Measurements from ENCODE around the gene DDC. TPM values are rescaled to one million over a fixed set of nuclear protein-coding genes. Genes with fewer than 3 reads are reported as not detected.

Gene DDC
- total RNA-seq, 1 experiment from 2014 or later: not detected

DNA sequence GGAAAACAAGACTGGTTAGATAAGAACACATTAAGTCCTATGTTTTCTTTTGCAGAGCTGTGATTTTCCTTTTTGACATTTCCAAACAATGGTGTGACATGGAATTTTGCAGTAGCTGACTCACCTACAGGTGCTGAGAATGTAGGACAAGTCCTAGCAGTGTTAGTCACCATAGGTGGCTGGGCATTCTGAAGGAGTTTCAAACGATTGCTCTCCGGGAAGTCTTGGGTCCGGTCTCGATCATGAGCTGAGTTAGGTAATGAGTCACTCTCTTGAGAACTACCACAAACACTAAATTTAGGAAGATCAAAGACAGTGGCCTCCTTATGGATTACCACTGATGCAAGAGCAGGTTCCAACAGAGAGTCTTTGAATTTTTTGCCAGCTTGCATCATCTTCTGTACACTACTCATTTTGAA is 118.7 kb downstream of the DDC start:
- Histone ChIP-seq H3K36me3 (ENCODE audit: control insufficient read depth in 1 of 2, insufficient read depth in 2 of 2, low read length in 2 of 2) (peaks cover 0 to 20% of the 10 kb centered on the region in 2 experiments; a peak in 2 of 4 replicates), H3K4me2 (ENCODE audit: low read length) (peak overlapping the region; percentile 51), H4K20me1 (ENCODE audit: insufficient read depth) (peaks cover 17% of the 10 kb centered on the region; the same call in 1 of the 2 replicates), H3K27ac (ENCODE audit: low read depth, low read length) (no peak overlapping the region), H3K79me2 (ENCODE audit: insufficient read depth, low read length) (no peaks in the 10 kb centered on the region; the same call in 1 of the 2 replicates), H3K9me2 (ENCODE audit: insufficient read depth) (no peaks in the 10 kb centered on the region), H2AFZ (ENCODE audit: low read depth, low read length, poor library complexity, severe bottlenecking) (no peak overlapping the region), H3K4me1 (ENCODE audit: control insufficient read depth in 1 of 2, insufficient read depth in 2 of 2, low read length in 2 of 2) (peaks cover 33 to 43% of the 10 kb centered on the region in 2 experiments), H3K9ac (ENCODE audit: low read length) (no peak overlapping the region), H3K9me3 (ENCODE audit: control insufficient read depth in 1 of 2, insufficient read depth in 1 of 2, low read depth in 1 of 2, low read length in 2 of 2) (no peaks in the 10 kb centered on the region), H3K27me3 (ENCODE audit: insufficient read depth, low read length) (no peaks in the 10 kb centered on the region), H3K4me3 (replicated peaks in 1 of 2; ENCODE audit: low read depth in 1 of 2, low read length in 2 of 2) (no peak overlapping the region)
- POLR2A ChIA-PET: no interaction called here
- TF ChIP-seq JUND (IDR thresholded peaks at IDR 0.05) (peak; percentile 99), RAD21 (IDR thresholded peaks at IDR 0.05; ENCODE audit: low read depth) (peak; percentile 32; the same call in 1 of the 2 replicates), EZH2 (IDR thresholded peaks at IDR 0.05) (no peak), TCF7L2 (IDR thresholded peaks at IDR 0.05; ENCODE audit: borderline replicate concordance, extremely low read depth, insufficient read depth, insufficient read length) (peak; percentile 98), ELF1 (IDR thresholded peaks at IDR 0.05; ENCODE audit: borderline replicate concordance, low read depth) (peak; percentile 20; the same call in 1 of the 2 replicates), POLR2AphosphoS5 (IDR thresholded peaks at IDR 0.05; ENCODE audit: low read depth, low read length) (peak; percentile 73), EZH2phosphoT487 (IDR thresholded peaks at IDR 0.05; ENCODE audit: borderline replicate concordance) (no peak), SIN3A (IDR thresholded peaks at IDR 0.05; ENCODE audit: low read depth) (peak; percentile 100), SP1 (IDR thresholded peaks at IDR 0.05; ENCODE audit: low read depth) (peak; percentile 96), CBX3 (IDR thresholded peaks at IDR 0.05; ENCODE audit: low read depth) (peak; percentile 96), FOSL1 (IDR thresholded peaks at IDR 0.05; ENCODE audit: low read depth) (peak; percentile 98), CEBPB (IDR thresholded peaks at IDR 0.05; ENCODE audit: low read depth) (peak; percentile 99), EGR1 (IDR thresholded peaks at IDR 0.05; ENCODE audit: low read depth) (peak; percentile 48; the same call in 1 of the 2 replicates), SRF (IDR thresholded peaks at IDR 0.05; ENCODE audit: low read depth) (peak; percentile 89)
- TF ChIP-seq, protein P1, sequence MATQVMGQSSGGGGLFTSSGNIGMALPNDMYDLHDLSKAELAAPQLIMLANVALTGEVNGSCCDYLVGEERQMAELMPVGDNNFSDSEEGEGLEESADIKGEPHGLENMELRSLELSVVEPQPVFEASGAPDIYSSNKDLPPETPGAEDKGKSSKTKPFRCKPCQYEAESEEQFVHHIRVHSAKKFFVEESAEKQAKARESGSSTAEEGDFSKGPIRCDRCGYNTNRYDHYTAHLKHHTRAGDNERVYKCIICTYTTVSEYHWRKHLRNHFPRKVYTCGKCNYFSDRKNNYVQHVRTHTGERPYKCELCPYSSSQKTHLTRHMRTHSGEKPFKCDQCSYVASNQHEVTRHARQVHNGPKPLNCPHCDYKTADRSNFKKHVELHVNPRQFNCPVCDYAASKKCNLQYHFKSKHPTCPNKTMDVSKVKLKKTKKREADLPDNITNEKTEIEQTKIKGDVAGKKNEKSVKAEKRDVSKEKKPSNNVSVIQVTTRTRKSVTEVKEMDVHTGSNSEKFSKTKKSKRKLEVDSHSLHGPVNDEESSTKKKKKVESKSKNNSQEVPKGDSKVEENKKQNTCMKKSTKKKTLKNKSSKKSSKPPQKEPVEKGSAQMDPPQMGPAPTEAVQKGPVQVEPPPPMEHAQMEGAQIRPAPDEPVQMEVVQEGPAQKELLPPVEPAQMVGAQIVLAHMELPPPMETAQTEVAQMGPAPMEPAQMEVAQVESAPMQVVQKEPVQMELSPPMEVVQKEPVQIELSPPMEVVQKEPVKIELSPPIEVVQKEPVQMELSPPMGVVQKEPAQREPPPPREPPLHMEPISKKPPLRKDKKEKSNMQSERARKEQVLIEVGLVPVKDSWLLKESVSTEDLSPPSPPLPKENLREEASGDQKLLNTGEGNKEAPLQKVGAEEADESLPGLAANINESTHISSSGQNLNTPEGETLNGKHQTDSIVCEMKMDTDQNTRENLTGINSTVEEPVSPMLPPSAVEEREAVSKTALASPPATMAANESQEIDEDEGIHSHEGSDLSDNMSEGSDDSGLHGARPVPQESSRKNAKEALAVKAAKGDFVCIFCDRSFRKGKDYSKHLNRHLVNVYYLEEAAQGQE (IDR thresholded peaks at IDR 0.05; ENCODE audit: low read depth): no peak
- TF ChIP-seq, protein P2, sequence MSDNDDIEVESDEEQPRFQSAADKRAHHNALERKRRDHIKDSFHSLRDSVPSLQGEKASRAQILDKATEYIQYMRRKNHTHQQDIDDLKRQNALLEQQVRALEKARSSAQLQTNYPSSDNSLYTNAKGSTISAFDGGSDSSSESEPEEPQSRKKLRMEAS (IDR thresholded peaks at IDR 0.05): peak; percentile 83
- TF ChIP-seq, protein P3, sequence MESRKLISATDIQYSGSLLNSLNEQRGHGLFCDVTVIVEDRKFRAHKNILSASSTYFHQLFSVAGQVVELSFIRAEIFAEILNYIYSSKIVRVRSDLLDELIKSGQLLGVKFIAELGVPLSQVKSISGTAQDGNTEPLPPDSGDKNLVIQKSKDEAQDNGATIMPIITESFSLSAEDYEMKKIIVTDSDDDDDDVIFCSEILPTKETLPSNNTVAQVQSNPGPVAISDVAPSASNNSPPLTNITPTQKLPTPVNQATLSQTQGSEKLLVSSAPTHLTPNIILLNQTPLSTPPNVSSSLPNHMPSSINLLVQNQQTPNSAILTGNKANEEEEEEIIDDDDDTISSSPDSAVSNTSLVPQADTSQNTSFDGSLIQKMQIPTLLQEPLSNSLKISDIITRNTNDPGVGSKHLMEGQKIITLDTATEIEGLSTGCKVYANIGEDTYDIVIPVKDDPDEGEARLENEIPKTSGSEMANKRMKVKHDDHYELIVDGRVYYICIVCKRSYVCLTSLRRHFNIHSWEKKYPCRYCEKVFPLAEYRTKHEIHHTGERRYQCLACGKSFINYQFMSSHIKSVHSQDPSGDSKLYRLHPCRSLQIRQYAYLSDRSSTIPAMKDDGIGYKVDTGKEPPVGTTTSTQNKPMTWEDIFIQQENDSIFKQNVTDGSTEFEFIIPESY (IDR thresholded peaks at IDR 0.05; ENCODE audit: extremely low read depth, insufficient replicate concordance, low read length): peak; percentile 66
- TF ChIP-seq, protein P4, sequence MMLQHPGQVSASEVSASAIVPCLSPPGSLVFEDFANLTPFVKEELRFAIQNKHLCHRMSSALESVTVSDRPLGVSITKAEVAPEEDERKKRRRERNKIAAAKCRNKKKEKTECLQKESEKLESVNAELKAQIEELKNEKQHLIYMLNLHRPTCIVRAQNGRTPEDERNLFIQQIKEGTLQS (IDR thresholded peaks at IDR 0.05): peak; percentile 99
- TF ChIP-seq, protein P5, sequence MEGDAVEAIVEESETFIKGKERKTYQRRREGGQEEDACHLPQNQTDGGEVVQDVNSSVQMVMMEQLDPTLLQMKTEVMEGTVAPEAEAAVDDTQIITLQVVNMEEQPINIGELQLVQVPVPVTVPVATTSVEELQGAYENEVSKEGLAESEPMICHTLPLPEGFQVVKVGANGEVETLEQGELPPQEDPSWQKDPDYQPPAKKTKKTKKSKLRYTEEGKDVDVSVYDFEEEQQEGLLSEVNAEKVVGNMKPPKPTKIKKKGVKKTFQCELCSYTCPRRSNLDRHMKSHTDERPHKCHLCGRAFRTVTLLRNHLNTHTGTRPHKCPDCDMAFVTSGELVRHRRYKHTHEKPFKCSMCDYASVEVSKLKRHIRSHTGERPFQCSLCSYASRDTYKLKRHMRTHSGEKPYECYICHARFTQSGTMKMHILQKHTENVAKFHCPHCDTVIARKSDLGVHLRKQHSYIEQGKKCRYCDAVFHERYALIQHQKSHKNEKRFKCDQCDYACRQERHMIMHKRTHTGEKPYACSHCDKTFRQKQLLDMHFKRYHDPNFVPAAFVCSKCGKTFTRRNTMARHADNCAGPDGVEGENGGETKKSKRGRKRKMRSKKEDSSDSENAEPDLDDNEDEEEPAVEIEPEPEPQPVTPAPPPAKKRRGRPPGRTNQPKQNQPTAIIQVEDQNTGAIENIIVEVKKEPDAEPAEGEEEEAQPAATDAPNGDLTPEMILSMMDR (IDR thresholded peaks at IDR 0.05 in 2 of 3, conservative IDR thresholded peaks at IDR 0.05 in 1 of 3; ENCODE audit: borderline replicate concordance in 1 of 3, insufficient read depth in 1 of 3, low read depth in 2 of 3, low read length in 2 of 3): no peak
- intact Hi-C loops (cut with micrococcal nuclease): loop anchor here (5.0 to 10.0 kb wide), 2 partner anchors 86 to 928 kb away; no protein-coding TSS in a partner anchor
- DNase-seq (ENCODE audit: low read depth, low spot score) (peak; percentile 99), ATAC-seq (peak; percentile 79)
- CTCF ChIA-PET: interaction anchor here (0.7 to 1.1 kb wide), 2 partner anchors 26 to 241 kb away, joined by 3 read pairs; no protein-coding TSS in a partner anchor
- no TSS peak for BruUV-seq (replicated peaks)
- RAD21 ChIA-PET (ENCODE audit: low non-redundant PET in 1 of 2, low total read pairs in 2 of 2, uncharacterized antibody in 2 of 2, unreplicated experiment in 2 of 2): no interaction called here

All from HCT116 (cell line).